NCI-H510A treated with DMSO at 0.1 percent for 48 hours (cell line): Measurements from ENCODE around the gene WDR77.

Experiments
- DNase-seq: peaks from one replicate; lab custom pipeline; 2025; lab: John Stamatoyannopoulos, UW

The WDR77 gene

DNA sequence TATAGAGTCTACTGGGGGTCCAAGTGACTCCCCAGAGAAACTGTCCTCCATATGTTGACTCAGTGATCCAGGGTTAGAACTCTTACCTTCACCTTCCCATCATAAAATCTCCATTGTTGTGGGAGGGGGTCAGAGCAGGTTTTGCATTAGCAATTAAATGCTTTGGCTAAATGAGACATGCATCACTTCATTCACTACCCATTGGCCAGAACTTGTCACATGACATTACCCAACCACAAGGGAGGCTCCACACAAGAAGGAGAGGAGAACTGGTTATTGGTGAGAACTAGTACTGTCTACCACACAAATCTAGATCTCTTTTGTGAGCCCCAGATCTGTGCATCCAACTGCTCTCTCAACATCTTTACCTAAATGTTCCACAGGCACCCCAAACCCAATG is 20.5 kb upstream of the WDR77 start:
- DNase-seq, result no peak

DNA sequence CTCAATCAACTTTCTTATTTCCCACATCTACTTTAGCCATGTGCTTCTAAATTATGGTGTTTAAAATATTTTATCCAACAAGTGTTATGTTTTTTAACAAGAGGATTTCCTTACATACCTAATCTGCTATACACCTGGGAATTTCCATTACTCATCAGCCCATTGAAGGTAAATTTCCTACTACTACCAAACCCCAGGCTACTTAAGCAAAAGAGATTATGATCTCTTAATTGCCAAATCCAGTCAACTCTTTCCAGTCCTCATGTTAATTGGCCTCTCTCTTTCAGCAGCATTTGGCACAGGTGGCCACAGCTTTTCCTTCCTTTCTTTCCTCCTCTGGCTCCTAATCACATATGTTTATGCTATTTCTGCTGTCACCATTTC is 19.7 kb upstream of the WDR77 start:
- no peak for DNase-seq

DNA sequence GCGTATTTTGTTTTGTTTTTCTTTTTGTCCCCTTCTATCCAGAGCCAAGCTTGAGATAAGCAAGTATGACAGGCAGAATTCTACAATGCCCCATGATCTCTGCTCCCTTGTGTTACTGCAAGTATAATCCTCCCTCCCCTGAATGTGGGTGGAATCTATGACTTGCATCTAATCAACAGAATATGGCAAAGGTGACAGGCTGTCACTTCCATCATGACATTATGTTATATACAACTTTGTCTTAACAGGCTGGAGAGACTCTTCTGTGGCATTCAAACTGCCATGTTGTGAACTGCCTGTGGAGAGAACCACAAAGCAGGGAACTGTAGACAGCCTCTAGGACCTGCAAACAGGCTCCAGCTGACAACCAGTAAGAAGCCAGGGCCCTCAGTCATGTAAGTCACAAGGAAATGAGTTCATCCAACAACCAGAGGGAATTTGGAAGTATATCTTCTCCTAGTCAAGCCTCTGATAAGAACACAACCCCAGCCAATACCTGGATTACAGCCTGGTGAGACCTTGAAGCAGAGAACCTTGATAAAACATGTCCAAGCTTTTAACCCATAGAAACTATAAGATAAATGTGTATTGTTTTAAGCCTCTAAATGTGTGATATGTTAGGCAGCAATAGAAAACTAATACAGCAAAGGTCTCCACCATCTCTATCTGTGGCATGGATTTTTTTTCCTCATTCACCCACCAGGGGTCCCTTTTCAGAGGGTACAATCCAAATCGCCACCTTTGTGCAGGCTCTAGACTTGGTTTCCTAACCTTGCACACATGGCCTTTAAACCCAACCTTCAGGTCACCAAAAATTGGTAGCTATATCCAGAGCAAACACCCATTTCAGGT is 19.0 kb upstream of the WDR77 start:
- DNase-seq, result no peak

DNA sequence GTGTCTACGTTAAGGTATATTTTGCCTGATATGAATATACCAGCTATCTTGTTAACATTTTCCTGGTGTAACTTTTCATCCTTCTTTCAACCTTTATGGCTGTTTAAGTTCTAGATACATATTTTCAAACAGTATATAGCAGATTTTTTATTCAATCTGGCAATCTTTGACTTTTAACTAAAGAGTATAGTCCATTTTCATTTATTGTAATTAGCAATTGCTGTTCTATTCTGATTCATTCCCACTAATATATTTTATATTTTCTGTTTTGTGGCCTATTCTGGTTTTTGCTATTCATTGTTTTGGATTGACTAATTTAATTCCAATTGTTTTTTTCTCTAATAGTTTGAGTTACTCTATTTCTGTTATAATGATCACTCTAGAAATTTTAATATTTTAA is 17.4 kb upstream of the WDR77 start:
- no peak for DNase-seq

DNA sequence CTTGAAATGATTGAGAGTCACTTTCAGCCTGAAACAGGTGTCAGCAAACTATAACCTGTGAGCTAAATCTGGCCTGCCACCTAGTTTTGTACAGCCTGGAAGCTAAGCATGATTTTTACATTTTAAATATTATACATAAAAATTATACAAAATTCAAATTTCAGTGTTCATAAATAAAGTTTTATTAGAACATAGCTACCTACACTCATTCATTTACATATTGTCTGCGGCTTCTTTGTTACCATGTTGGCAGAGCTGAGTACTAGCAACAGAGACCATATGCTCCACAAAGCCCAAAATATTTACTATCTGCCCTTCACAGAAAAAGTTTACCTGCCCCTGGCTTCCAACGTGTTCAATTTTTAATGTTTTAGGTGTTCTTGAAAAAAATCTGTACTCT is 16.7 kb upstream of the WDR77 start:
- no peak for DNase-seq

DNA sequence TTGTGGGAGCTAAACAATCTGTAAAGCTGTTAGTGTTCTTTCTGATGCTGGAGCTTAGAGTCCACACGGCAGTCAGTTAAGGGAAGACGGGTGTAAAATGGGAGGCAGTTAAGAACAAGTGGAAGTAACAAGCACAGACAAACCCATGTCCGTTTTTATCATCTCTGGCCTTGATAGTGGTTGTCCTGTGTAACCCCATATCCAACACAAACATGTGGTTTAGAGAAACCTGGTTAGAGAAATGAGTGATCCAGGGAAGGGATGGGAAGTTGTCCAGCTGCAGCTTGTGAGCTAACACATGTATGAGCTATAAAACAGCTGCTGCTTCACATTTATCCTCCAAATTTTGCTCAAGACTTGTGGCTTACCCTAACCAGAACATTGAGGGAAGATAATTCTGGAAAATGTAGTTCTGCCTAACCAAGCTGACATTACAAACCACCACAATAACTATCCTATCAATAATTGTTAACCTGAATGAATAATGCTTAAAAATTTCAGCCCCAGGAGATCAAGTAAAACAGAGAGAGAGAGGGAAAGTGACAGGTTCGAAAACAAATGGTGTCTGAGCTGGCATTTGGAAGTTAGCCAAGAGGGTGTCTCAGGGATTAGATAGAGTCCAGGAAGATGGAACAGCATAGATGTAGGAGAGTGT is 14.1 kb upstream of the WDR77 start:
- no peak for DNase-seq

DNA sequence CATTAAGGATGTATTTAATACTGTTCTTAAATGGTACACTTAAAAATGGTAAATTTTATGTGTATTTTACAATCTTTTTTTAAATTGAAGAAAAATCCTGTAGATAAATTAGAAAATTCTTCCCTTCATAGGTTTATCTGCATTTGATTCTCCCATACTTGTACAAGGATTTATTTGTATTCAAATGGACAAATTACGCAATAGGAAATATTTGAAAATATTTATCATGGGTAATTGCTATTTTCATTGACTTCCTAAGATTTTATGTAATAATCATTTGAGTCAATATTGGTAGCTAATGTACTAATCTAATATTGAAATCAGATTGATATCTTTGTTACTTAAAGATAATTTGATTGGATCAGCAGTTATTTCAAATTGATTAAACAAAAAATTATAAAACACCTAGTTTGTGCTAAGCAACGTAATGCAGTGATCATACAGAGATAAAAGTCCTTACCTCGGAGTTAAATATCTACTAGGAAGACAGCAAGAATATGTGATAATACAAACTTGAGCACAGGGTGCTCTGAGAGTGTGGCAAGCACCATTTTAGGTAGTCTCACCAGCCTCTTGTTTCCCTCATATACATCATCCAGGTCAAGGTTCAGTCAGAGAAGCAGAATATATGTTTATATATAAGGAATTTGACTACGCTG is 13.4 kb upstream of the WDR77 start:
- no peak for DNase-seq

DNA sequence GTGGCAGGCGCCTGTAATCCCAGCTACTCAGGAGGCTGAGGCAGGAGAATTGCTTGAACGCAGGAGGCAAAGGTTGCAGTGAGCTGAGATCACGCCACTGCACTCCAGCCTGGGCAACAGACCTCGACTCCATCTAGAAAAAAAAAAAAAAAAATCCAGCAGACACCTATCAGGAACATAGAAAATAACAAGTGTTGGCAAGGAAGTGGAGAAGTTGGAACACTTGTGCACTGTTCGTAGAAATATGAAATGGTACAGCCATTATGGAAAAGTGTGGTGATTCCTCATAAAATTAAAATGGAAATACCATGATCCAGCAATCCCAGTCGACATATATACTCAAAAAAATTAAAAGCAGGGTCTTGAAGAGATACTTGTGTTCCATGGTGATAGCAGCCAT is 12.7 kb upstream of the WDR77 start:
- no peak for DNase-seq

DNA sequence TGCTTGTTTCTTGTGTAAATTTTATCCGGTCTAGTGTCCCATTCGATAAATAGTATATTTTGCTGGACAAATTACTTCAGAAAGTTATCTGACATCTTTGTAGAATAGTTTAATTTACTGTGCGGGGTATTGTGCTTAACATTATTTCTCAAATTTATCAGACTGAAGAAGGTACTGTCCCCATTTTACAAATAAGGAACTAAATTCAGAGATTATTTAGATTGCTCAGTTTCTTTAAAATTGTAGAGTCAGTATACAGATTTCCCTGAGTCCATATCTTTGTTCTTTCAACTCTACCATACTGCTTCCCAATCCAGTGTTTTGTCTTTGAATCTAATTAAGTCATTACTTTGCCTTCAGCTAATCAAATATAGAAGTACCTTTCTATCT is 6.6 kb upstream of the WDR77 start:
- no peak for DNase-seq

DNA sequence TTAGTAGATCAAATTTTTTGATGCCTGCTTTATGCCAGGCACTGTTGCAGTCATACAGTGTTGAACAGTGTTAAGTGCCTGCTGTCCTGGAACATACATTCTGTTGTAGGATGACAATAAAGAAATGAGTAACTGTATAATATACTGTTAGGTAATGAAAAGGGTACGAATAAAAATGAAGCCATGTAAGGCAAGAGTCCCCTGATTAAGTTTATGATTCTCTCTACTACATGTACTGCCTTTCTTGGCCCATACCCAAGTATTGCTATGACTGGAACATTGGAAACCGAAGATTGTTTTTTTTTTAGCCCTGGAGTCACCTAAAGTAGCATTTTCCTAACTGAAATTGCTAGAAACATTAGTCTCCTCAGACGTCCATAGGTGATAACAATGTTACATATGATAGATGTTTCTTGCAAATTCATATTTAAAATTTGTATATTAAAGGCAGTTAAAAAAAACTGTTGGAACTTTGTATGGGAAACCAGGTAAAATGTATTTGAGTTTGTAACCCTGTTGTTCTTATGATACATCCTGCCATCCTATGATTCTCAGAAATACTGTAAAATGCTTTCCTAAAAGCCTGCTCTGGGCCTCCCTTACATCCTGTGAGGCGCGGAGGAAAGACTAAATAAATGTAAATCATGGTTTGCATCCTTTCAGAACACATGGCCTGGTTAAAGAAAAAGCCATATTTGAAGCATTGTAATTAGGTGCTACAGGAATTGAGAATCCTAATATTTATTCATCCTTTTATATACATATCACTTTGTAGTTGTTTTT is 6.0 kb upstream of the WDR77 start:
- DNase-seq, result no peak

DNA sequence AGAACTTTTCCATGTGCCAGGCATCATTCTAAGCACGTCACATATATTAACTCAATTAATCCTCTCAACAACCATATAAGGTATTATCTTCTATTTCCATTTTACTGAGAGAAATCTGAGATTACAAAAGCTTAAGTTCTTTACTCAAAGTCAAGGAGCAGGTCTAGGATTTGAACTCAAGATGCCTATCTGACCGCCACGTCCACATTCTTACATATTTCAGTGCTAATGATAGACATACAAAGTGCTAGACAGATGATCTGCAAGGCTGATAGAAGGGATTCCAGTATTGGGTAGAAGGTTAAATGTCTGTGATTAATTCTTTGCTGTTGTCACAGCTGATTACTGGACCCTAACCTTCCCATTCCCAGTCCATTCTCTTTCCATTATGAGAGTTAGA is 4.7 kb upstream of the WDR77 start:
- no peak for DNase-seq

DNA sequence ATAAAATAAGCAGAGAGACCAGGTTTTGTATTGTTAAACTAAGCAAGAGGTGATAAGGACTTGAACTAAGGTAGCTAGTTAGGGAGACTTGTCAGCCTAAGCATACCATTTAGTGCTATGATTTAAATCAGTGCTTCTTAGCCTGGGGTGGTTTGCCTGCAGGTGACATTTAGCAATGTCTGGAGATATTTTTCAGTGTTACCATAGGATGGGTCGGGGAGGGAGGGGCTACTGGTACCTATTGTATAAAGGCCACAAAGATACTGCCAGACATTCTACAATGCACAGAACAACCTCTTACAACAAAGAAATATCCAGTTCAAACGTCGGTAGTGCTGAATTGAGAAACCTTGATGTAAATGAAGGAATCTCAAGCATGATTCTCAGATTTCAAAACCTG is 3.5 kb upstream of the WDR77 start:
- DNase-seq, result no peak

DNA sequence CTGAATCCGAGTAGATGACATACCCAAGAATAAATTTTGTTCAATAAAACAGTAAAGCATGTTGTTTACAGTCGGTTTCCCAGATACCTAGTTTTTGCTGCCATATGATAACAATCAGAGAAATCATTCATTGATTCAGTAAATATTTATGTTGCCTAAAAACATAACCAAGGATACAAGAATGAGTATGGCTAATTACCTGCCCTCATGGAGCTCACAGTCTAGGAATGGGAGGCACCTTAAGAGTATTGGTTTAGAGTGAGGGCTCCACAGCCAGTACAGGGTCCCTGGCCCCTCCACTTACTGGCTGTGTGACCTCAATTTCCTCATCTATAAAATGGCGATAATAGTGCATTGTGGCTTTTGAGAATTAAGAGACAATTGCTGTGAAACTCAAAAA is 1.1 kb upstream of the WDR77 start:
- DNase-seq, result no peak

DNA sequence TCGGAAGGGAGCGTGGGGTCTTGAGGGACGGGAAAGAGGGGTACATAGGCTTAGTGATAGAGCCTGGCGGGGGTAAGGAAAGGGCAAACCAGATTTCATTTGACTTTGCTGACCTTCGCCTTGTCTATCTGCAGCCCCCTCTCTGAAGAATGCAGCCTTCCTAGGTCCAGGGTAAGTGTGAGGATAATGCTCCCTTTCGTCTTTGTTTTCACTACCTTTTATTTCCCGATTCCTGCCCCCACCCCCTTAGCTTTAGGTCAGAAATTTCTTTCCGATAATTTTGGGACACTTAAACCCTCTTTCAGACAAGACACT is 604 bp upstream of the WDR77 start:
- no peak for DNase-seq

DNA sequence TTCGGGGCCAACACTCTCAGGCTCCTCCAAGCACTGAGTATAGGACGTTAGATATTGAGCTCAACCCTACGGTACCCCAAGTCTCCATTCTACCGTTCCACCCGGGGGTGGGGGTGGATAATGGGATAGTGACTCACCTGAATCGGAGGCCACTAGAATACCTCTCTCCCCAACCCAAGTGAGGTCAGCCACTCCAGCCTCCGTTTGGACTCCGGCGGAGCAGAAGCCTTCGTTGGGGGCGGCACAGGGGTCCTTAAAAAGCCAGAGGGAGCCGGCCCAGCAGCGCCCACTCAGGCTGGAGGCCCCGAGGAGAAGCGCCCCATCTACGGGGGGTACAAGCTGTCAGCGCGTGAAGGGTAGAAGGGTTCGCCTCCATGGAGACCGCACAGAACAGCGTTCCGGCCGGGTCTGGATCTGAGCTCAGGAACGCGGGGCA is 556 bp downstream of the WDR77 start:
- no peak for DNase-seq

DNA sequence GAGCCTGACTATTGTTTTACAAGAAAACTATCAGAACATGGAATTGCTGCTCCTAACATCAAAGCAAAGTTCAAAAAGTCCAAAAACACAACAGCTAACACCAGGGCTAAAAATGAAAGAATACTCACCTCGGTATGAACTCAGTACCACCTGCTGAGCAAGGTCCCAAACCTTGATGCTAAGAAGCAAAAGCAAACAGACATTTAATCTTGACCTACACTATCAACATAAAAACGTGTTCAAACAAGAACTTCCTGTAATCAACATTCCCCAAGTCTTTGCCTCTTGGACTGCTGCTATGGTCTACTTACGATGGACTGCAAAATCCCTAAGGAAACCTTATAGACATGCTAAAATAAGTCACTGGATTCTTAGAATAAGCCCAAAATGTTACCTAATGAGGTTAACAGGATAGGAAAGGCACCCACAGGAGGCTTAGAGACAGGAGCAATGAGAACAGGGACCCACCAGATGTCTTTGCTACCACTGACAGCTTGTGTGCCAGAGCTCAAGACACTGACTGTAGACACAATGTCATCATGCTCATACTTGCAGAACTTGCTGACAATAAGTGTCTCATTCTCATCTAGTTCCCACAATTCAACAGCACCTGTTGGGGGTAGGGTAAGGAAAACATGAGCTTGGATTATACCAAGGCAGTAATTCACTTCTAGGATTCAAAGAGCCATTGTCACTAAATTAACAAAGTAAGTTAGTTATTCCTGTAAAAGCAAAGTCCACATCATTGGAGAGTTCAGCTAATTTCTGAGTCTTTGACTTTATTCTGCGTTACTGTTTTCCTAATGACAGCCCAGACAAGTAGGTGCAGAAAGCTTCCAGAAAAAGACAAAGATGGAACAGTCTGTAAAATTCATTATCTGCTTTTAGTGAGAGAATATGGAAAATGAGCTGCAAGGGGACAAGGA is 1.8 kb downstream of the WDR77 start:
- no peak for DNase-seq

DNA sequence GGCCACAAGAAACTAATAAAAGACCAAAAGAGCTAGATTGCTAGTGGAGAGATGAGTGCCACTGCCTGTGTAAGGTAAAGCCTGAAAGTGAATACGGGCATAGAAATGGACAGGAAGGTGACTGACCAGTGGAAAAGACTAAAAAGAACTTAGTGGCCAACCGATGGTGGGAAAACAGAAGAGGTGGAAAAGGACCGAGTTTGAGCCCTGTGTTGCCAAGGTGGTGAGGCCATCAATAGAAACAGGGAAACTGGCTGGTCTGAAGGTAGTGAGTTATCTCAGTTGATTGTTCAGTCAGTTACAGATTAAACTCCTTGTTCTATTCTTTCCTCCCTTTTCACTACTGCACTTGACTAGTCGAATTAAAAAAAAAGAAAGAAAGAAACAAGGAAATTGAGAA is 2.5 kb downstream of the WDR77 start:
- no peak for DNase-seq

DNA sequence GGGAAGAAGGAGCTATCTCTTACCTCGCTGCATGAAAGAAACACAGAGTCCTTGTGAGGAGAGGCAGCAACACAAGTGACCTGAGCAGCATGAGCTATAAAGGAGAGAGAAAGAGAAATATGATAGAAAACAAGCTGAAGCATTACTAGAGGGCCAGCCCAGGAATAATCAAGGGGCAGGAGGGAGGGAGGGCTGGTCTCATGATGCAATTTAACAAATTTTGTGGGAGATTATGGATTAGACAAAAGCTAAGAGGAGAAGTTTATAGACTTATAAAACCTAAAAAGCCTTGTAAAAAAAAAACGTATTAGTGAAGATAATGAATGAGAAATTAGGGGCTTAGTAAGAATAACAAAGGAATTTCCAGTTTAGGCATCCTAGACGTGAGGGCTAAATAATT is 5.0 kb downstream of the WDR77 start:
- no peak for DNase-seq

DNA sequence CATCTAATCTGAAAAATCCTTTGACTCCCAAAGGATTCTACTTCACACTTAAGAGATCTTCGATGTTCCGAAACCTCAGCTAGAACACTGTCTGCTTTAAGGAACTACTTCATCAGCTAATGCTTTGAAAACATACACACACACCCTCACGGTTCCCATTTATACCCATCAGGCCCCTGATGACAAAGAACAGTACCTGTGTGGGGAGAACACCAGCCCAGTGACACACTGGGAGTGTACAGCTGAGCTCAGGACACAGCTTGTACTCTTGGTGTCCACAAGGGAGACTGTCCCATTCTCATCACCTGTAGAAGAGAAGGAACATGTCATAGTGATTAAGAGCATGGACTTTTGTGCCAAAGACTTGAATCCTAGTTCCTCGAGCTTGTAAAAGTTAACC is 6.6 kb downstream of the WDR77 start:
- DNase-seq, result no peak

DNA sequence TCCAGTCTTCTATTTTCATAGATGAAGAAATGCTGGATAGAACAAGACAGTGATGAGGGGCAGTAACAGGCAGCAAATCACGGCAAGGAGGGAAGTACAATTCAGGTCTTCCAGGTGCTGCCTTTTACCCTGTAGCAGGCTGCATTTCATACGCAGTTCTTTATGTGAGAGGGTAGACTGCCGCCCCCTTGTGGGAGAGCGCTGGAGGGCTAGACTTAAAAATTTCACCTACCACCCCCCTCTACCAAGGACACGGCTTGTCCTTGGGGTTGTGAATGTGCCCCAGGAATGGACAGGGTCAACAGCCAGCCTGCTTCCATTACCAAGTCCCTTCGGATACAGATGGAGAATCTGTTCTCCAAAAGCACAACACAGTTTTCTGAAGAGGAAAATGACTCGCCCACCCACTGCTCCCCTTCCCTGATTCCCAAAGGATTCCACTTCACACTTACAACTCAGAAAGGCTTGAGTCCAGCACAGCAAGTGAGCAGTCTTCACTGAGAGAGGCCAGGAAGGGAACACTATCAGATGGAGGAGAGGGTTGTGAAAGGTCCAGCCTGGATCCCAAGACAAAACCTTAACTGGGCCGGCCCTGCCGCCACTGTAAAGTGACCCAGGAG is 7.4 kb downstream of the WDR77 start:
- DNase-seq, result no peak
